HG03342 (cell line): ENCODE results near the gene ANKHD1.

ENCODE experiments used
- ATAC-seq: cut with Tn5 transposase; IDR thresholded peaks from one replicate; pipeline ENCODE4 v1.9.1; 2021; ENCODE audit warnings: mild to moderate bottlenecking, moderate library complexity; ENCODE audit not compliant: unreplicated experiment

ANKHD1 gene

GRCh38 chr5:140401362-140402257 is at the start of gene ANKHD1:
ANKHD1 (plus strand) TSS chr5:140401833; CDS start chr5:140401968, 135 bp downstream.
- peak; percentile 83 for ATAC-seq

GRCh38 chr5:140355546-140355945 is 46.1 kb upstream of the ANKHD1 start:
- ATAC-seq: no peak

- peak; percentile 20 for ATAC-seq
These were observed 44.5 kb upstream of the ANKHD1 start for GRCh38 chr5:140356853-140357725.

GRCh38 chr5:140357726-140358093 is 43.9 kb upstream of the ANKHD1 start:
- ATAC-seq: peak; percentile 96

GRCh38 chr5:140358738-140359310 is 42.8 kb upstream of the ANKHD1 start:
- no peak for ATAC-seq

- ATAC-seq: no peak
These were observed 41.5 kb upstream of the ANKHD1 start, which contains the start of gene SLC4A9 for GRCh38 chr5:140360101-140360500. SLC4A9 (plus strand) TSS chr5:140360194; CDS start chr5:140360237, 43 bp downstream.

- no peak for ATAC-seq
These were observed 40.8 kb upstream of the ANKHD1 start for GRCh38 chr5:140360681-140361479.

- no peak for ATAC-seq
These were observed 39.7 kb upstream of the ANKHD1 start for GRCh38 chr5:140361901-140362300.

GRCh38 chr5:140362311-140362710 is 39.3 kb upstream of the ANKHD1 start:
- no peak for ATAC-seq

- ATAC-seq: peak; percentile 93
These were observed 38.6 kb upstream of the ANKHD1 start for GRCh38 chr5:140362875-140363630.

GRCh38 chr5:140363631-140364471 is 37.8 kb upstream of the ANKHD1 start:
- no peak for ATAC-seq

- no peak for ATAC-seq
These were observed 37.2 kb upstream of the ANKHD1 start for GRCh38 chr5:140364472-140364765.

- ATAC-seq: no peak
These were observed 36.4 kb upstream of the ANKHD1 start for GRCh38 chr5:140365282-140365681.

GRCh38 chr5:140365941-140366340 is 35.7 kb upstream of the ANKHD1 start:
- ATAC-seq: no peak

- ATAC-seq: no peak
These were observed 34.9 kb upstream of the ANKHD1 start for GRCh38 chr5:140366589-140367255.

- no peak for ATAC-seq
These were observed 34.2 kb upstream of the ANKHD1 start for GRCh38 chr5:140367256-140368013.

GRCh38 chr5:140371356-140372151 is 30.1 kb upstream of the ANKHD1 start:
- no peak for ATAC-seq
